Subcutaneous adipose tissue (tissue), 4 donors: ENCODE data around the gene ATXN7L1. TPM values are rescaled to one million over a fixed set of nuclear protein-coding genes. Genes with fewer than 3 reads are reported as not detected.

Experiments
- total RNA-seq, 4 donors: library from RNA; depleted of rRNA; stranded (reverse); fragments of >200 nt; gene quantifications; one replicate each; pipeline ENCODE4 v1.1.0, GENCODE V29; 2016
- TF ChIP-seq, protein P1 (sequence below): fragments of 450-650 bp; IDR thresholded peaks from one replicate; pipeline ENCODE4 v1.5.1; 2016; ENCODE audit warnings: low read depth, mild to moderate bottlenecking, control low read depth, antibody characterized with exemption, moderate library complexity

Gene ATXN7L1
- total RNA-seq, 4 donors from 2014 or later: 11.5 to 29.2 (median 13.3) TPM

DNA sequence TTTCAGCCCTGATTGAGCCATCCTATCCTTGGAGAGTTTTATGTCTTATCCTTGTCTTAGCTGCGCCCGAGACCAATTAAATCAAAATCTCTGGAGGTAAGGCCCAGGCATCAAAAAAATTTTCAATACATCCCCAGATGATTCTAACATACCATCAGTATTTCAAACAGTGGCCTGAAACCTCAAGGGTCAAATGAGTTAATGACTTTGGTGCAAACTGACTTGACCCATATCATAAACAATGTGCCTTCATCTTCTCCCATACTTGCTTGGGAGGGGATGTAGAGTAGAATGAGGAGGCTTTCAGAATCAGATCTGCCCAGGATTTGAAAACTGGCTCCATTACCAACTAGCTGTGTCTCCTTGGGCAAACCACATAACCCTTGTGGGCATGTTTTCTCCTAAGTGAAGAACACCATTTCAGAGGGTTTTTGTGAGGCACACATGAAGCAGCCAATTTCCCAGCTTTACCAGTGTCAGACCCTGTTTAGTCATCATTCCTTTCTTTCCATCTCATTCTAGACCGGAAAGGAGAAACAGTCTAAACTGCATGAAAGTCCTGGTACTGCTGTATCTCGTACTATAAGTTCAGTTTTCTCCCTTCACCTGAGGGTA lies 35.7 kb upstream of the ATXN7L1 start:
- TF ChIP-seq, protein P1, sequence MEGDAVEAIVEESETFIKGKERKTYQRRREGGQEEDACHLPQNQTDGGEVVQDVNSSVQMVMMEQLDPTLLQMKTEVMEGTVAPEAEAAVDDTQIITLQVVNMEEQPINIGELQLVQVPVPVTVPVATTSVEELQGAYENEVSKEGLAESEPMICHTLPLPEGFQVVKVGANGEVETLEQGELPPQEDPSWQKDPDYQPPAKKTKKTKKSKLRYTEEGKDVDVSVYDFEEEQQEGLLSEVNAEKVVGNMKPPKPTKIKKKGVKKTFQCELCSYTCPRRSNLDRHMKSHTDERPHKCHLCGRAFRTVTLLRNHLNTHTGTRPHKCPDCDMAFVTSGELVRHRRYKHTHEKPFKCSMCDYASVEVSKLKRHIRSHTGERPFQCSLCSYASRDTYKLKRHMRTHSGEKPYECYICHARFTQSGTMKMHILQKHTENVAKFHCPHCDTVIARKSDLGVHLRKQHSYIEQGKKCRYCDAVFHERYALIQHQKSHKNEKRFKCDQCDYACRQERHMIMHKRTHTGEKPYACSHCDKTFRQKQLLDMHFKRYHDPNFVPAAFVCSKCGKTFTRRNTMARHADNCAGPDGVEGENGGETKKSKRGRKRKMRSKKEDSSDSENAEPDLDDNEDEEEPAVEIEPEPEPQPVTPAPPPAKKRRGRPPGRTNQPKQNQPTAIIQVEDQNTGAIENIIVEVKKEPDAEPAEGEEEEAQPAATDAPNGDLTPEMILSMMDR: no peak

DNA sequence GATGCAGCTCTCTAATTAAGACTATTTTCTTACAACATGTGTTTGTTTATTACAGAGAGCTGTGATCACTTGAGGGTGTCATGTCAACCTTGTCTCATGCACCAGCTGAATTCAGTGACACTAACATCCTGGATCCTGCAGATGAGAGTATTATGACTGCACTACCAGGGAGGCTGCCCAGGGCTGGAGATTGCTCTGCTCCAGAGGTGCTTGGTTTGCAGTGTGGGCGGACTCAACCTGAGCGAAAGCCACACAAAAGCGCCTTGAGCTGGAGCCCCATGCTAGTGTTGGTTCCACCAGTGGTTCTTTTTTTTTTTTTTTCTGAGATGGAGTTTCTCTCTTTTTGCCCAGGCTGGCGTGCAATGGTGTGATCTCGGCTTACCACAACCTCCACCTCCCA lies 33.8 kb upstream of the ATXN7L1 start:
- TF ChIP-seq, protein P1: no peak

DNA sequence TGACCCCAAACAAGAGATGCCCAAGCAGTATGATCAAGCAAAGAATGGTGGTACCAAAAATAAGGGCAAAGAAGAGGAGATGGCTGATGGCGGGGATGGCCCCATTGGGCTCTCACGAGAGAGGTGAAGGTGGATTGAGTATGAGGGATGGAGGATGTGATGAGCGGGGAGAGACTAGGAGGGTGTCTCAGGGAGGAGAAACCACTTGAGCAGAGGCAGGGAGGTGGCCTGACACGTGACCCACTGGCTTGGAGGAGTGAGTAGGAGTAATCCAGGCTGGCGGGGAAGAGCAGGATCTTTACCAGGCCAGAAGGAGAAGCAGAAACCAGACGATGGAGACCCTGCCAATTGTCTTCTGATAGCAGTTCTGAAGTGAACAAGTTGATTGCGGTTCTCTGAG lies 33.3 kb upstream of the ATXN7L1 start:
- TF ChIP-seq, protein P1: no peak

DNA sequence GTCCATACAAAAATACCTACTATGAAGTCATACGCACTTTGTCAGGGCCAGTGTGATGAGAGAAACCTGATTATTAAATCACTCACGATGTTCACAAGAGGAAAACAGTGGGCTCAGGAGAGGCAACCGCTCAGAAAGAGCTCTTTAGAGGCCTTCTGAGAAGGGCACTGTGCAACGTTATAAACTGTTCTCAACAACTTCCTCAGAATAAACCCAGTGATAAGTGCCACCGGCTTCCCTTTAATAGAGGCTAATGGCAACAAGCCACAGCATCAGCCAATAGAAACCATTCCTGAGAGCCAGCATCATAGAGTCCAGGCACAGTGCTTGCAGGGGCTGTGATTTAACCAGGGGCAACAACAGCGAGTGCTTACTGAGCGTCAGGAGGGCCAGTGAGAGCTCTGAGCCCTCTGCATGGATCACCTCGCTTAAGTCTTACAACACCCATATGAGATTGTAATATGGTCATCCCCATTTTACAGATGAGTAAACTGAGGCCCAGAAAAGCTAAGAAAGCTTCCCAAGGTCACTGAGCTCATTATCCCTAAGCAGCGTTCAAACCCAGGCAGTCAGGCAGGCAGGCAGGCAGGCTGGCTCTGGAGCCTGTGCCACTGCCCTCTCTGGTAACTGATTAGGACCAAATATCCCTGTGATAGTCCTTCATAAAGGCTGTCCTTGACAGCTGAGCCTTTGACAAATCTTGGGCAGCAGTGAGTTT lies 30.9 kb upstream of the ATXN7L1 start:
- TF ChIP-seq, protein P1: no peak

DNA sequence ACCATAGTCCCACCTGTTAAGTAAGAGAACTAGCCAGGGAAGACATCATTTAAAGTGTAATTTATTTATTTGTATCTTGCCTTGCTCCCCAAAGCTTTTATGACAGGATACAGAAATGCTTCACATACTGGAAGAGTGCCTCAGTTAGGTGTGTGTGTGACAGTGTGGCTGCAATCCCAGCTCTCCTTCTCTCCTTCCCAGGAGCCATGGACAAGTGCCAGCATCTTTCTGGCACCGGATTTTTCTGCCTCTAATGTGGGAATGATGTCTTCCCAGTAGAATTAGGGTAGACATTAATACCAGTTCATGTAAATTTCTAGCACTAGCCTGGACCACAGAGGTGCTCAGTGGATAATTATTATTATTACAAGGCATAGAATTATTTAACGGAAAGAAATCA lies 30.3 kb upstream of the ATXN7L1 start:
- TF ChIP-seq, protein P1: no peak

DNA sequence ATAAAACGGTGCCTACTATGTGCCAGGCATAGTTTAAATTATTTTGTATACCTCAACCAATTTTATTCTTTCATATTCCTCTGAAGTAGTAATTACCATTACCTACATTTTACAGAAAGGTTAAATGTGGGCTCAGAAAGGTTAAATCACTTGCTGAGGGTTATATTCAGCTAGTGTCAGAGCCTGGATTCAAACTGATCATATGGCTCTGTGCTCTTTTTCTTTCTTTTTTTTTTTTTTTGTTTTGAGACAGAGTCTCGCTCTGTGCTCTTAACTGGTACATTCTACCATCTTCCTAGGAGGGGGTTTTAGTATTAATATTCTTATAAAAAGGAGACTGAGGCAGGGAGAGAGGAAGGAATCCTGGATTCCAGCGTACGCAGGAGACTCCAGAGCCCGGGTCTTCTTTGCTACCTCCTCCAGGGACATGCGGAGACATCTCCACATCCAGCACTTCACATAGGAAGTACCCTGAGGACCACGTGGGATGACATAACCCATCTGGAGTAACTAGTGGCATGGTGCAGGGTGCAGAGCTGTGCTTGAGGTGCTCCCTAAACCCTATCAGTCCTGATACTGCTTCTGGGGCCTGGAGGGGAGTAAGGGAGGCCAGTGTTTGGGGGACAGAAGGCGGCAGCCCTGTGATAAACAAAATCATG lies 29.6 kb upstream of the ATXN7L1 start:
- TF ChIP-seq, protein P1: no peak

DNA sequence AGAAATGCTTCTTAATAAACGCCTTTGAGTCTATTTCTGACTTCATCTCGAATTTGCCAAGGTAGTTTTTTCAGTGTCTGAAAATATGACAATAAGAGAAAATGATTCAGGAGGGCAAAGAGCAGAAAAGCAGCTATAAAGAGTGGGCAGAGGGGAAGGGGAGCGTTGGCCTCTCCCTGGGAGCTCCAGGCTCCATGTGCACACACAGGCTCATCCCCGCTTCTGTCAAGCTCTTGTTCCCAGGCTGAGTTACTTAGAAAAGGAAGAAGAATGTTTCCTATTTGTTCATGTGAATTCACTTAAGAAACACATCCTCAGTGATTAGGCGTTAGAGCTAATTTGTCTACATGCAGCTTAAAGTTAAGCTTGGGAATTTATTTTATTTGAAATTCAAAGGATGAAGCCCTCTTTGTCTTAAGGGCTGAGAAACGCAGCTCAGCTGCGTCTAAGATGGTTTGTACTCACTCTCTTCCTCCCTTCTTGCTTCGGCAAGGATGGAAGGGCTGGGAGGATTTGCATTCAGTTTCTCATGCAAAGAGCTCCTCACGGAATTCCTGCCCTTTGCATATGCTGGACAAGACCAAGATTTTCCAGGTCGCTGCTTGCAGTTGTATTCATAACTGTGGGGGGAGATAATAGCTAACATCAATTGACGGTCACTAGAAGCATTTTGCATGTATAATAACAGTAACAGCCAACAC lies 29.0 kb upstream of the ATXN7L1 start:
- TF ChIP-seq, protein P1: no peak
